Omental fat pad (tissue), 4 donors: ENCODE data around the gene SERPINH1. TPM values are rescaled to one million over a fixed set of nuclear protein-coding genes. Genes with fewer than 3 reads are reported as not detected.

Source experiments
- ATAC-seq: fragments of 150-250 bp; one replicate; pipeline ENCODE4 v1.9.1; 2016; ENCODE audit warnings: mild to moderate bottlenecking, moderate library complexity; ENCODE audit not compliant: low FRiP score
- DNase-seq: peaks from one replicate; pipeline ENCODE4 v3.0.0-alpha.2; 2019; ENCODE audit warnings: low spot score
- total RNA-seq, 4 donors: library from RNA; depleted of rRNA; stranded (reverse); fragments of >200 nt; gene quantifications; one replicate each; pipeline ENCODE4 v1.1.0, GENCODE V29; 2016
- TF ChIP-seq, protein P1 (sequence below), 3 donors: fragments of 450-650 bp; IDR thresholded peaks; one replicate each; pipeline ENCODE4 v1.5.1; 2016 to 2017; ENCODE audit warnings: antibody characterized with exemption in 3 of 3, mild to moderate bottlenecking in 3 of 3, moderate library complexity in 2 of 3

Gene SERPINH1
- total RNA-seq, 4 donors from 2014 or later: 307 to 804 (median 482) TPM

DNA sequence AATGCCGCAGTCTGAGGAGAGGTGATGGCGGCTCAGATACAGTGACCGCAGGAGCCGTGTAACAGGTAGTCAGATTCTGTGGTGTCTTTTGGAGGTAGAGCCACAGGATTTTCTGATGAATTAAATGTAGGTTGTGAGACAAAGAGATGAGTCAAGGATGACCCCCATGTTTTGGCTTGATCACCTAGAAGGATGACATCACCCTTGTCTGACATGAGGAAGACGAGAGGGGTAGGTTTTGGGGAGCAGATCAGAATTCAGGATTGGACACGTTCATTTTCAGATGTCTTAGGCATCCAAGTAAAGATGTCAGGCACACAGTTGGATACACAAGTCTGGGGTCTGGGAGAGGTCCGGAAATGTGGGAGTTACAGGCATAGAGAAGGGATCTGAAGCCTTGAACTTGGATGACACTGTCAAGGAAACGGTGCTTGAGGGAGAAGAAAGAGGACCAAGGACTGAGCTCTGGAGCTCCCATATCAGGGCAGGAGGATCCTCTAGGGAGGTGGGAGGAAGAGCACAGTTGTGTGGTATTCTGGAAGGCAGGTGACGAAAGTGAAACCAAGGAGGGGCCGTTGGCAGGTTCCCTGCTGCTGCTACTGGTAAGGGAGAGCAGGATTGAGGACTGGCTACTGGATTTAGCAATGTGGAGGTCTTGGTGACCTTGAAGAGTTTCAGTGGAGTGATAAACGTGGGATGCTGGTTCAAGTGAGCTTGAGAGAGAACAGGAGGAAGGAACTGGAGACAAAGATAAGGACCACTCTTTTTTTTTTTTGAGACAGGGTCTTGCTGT lies 23.7 kb upstream of the SERPINH1 start:
- DNase-seq: no peak
- no peak for ATAC-seq

DNA sequence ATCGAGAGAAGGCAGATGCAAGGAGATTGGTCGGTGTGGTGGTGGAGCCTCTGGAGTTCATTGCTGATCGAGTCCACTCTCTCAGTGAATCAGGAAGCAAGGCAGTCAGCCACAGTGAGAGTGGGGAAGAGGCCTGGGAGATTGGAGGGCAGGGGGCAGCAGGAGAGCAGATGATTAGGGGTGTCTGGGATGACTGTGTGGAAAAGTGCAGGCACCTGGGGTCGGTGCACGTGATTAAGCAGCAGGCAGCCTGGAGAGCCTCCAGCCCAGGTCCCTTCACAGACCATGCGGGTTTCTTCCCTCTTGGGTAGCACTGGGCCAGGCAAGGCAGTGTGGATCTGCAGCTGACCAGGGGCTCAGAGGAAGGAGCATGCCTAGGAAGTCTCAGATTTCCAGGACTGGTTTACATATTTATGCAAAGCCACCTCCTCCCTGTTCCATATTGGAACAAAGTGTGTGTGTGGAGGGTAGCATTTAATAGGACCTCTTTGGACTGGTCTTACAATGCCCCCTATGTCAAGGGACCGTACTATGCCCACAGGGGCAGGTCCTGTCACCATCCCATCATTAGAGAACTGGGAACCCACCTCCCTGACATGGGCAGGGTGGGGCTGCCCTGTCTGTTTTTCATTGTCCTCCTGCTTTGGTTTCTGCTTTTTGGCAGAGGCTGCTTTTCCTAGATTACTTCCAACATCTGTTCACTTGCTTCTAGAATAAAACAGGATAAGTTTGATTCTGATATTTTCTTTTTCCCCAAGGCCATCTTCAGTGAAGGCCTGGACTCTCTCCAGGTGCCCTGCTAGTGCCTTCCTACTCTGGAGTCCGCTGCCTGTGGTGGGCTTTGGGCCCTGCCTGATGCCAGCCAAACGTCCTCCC lies 22.4 kb upstream of the SERPINH1 start:
- no peak for DNase-seq
- TF ChIP-seq, protein P1, sequence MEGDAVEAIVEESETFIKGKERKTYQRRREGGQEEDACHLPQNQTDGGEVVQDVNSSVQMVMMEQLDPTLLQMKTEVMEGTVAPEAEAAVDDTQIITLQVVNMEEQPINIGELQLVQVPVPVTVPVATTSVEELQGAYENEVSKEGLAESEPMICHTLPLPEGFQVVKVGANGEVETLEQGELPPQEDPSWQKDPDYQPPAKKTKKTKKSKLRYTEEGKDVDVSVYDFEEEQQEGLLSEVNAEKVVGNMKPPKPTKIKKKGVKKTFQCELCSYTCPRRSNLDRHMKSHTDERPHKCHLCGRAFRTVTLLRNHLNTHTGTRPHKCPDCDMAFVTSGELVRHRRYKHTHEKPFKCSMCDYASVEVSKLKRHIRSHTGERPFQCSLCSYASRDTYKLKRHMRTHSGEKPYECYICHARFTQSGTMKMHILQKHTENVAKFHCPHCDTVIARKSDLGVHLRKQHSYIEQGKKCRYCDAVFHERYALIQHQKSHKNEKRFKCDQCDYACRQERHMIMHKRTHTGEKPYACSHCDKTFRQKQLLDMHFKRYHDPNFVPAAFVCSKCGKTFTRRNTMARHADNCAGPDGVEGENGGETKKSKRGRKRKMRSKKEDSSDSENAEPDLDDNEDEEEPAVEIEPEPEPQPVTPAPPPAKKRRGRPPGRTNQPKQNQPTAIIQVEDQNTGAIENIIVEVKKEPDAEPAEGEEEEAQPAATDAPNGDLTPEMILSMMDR (IDR thresholded peaks at IDR 0.05): no peak
- ATAC-seq: no peak

More for the DNA sequence above, 23.7 kb upstream of the SERPINH1 start:
- TF ChIP-seq, protein P1 (IDR thresholded peaks at IDR 0.05): no peak

DNA sequence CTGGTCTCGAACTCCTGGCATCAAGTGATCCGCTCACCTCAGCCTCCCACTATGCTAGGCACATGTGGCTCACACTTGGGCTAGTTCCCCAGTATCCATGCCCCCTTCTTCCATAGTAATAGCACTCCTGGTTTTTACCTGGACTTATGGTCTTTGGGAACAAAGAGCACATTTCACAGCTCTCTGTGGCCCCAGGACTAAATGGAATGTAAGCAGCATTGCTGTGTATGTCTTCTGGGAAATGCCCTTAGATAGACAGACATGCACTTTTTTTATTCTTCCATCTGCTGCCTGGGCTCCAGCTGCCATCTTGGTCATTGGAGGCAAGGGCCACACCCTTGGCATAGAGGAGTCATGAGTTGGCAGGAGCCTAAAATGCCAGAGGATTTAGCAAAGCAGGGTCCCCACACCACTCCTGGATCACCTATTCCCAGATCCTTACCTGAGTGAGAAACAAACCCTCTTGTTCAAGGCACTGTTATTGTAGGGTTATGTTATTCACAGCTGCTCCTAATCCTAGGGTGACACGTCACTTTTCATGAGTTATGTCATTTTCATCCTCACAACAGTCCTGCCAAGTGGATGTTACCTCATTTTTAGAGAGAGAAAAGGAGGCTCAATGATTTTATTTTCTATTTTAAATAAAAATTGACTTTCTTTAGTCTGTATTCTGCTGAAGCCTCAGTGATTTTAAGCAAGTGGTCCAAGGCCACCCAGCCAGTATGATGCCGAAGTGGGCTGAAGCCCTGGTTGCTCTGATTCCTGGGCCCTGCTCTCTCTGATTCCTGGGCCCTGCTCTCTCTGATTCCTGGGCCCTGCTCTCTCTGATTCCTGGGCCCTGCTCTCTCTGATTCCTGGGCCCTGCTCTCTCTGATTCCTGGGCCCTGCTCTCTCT lies 20.6 kb upstream of the SERPINH1 start:
- no peak for DNase-seq
- TF ChIP-seq, protein P1 (IDR thresholded peaks at IDR 0.05): no peak
- ATAC-seq: no peak

DNA sequence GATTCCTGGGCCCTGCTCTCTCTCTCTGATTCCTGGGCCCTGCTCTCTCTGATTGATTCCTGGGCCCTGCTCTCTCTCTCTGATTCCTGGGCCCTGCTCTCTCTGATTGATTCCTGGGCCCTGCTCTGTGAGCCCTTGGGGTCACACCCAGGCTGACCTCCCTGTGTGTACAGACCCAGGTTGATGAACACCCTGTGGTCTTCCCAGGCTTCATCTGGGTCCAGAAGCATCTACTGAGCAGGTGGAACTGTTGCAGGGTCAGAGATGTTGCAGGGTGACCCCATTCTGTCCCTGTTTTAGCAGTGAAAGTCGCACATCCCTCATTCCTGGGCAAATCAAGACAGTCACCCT lies 20.0 kb upstream of the SERPINH1 start:
- ATAC-seq: no peak
- no peak for DNase-seq
- TF ChIP-seq, protein P1 (IDR thresholded peaks at IDR 0.05): no peak

DNA sequence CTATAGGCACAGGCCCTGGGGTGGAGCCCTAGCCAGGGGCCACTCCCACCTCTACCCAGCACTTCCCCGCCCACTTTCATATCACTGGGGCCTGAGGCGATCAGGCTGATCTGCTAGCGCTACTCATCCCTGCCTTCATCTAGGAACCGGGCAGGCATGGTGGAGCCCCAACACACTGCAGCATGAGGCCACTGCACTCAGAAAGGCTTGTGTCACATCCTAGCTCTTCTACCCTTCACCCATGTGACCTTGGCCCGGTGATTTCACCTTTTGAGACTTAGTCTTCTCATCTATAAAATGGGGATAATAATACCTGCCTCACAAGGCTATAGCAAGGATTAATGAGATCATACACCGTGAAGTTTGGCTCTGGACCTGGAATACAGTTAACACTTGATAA lies 18.2 kb upstream of the SERPINH1 start:
- TF ChIP-seq, protein P1 (IDR thresholded peaks at IDR 0.05): no peak
- ATAC-seq (no peak), DNase-seq (no peak)

DNA sequence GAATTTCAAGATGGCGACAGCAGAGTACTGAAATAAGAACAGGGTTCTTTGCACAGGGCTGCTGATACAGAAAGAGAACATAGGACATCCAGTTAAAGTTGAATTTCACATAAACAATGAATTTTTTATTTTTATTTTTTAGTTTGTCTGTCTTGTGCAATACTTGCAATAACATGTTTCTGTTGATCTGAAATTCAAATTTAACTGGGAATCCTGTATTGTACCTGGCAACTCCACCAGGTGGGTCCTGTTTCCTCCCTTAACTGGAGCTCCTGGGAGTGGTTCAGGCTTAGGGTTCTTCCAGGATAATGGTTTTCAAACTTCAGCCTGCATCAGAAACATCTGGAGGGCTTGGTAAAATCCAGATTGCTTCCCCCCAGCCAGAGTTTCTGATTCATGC lies 14.9 kb upstream of the SERPINH1 start:
- DNase-seq: no peak
- TF ChIP-seq, protein P1 (IDR thresholded peaks at IDR 0.05): no peak
- no peak for ATAC-seq
